HG03575 (cell line): ENCODE measurements around the gene PRR14L.

Experiments used
- ATAC-seq: cut with Tn5 transposase; IDR thresholded peaks from one replicate; pipeline ENCODE4 v1.9.1; 2021; ENCODE audit not compliant: unreplicated experiment, insufficient number of reproducible peaks, low FRiP score; ENCODE audit errors: extremely low read depth

The PRR14L gene

GRCh38 chr22:31652088-31652487 lies 97.8 kb downstream of the PRR14L start:
- ATAC-seq: no peak

- ATAC-seq: no peak
Observed at GRCh38 chr22:31651664-31652063, 98.3 kb downstream of the PRR14L start.

- no peak for ATAC-seq
Observed at GRCh38 chr22:31650391-31650790, 99.5 kb downstream of the PRR14L start.

GRCh38 chr22:31647523-31648320 lies 102.2 kb downstream of the PRR14L start:
- ATAC-seq: no peak

- ATAC-seq: no peak
Observed at GRCh38 chr22:31647066-31647465, 102.9 kb downstream of the PRR14L start.

- no peak for ATAC-seq
Observed at GRCh38 chr22:31646186-31647019, 103.5 kb downstream of the PRR14L start.

GRCh38 chr22:31639436-31640039 lies 110.4 kb downstream of the PRR14L start:
- ATAC-seq: no peak

GRCh38 chr22:31637891-31638618 lies 111.9 kb downstream of the PRR14L start:
- no peak for ATAC-seq

- no peak for ATAC-seq
Observed at GRCh38 chr22:31637447-31637890, 112.5 kb downstream of the PRR14L start.

- ATAC-seq: no peak
Observed at GRCh38 chr22:31635638-31636306, 114.2 kb downstream of the PRR14L start.

- no peak for ATAC-seq
Observed at GRCh38 chr22:31631436-31631835, 118.5 kb downstream of the PRR14L start.
